H9 (cell line): ENCODE measurements around the gene ANTKMT. TPM values are rescaled to one million over a fixed set of nuclear protein-coding genes. Genes with fewer than 3 reads are reported as not detected.
A peak's percentile ranks its signal among the peaks of the same experiment; 100 is the strongest.

Experiments used
- DNase-seq: peaks from one replicate; pipeline ENCODE4 v3.0.0-alpha.2; 2017
- H2AFZ ChIP-seq: one replicate; pipeline ENCODE4 v1.6.1; 2013; ENCODE audit warnings: mild to moderate bottlenecking, low read length, control low read depth, moderate library complexity
- H2AK5ac ChIP-seq: 2 replicates; pipeline ENCODE4 v1.6.1; 2013; ENCODE audit warnings: low read length, control low read depth, mixed read lengths; ENCODE audit not compliant: insufficient read length
- H2BK120ac ChIP-seq: one replicate; pipeline ENCODE4 v1.6.1; 2013; ENCODE audit warnings: low read depth, mild to moderate bottlenecking, low read length, control low read depth, inconsistent platforms; ENCODE audit not compliant: poor library complexity, severe bottlenecking
- H2BK12ac ChIP-seq: 2 replicates; pipeline ENCODE4 v1.6.1; 2013; ENCODE audit warnings: low read length, control low read depth, mixed read lengths, low read depth; ENCODE audit not compliant: insufficient read length
- H2BK15ac ChIP-seq: 2 replicates; pipeline ENCODE4 v1.6.1; 2013; ENCODE audit warnings: low read depth, low read length, control low read depth
- H2BK20ac ChIP-seq: one replicate; pipeline ENCODE4 v1.6.1; 2013; ENCODE audit warnings: low read depth, mild to moderate bottlenecking, low read length, control low read depth, inconsistent platforms; ENCODE audit not compliant: poor library complexity, severe bottlenecking
- H2BK5ac ChIP-seq: 2 replicates; pipeline ENCODE4 v1.6.1; 2013; ENCODE audit warnings: low read length, control low read depth, mixed read lengths; ENCODE audit not compliant: insufficient read length
- H3K14ac ChIP-seq: 2 replicates; pipeline ENCODE4 v1.6.1; 2013; ENCODE audit warnings: low read length, control low read depth; ENCODE audit not compliant: insufficient read depth
- H3K18ac ChIP-seq: 2 replicates; pipeline ENCODE4 v1.6.1; 2013; ENCODE audit warnings: low read depth, mild to moderate bottlenecking, mixed read lengths, low read length, control low read depth; ENCODE audit not compliant: insufficient read length
- H3K23ac ChIP-seq: 2 replicates; pipeline ENCODE4 v1.6.1; 2013; ENCODE audit warnings: low read length, control low read depth, mixed read lengths, low read depth; ENCODE audit not compliant: insufficient read length
- H3K23me2 ChIP-seq: 2 replicates; pipeline ENCODE4 v1.6.1; 2013; ENCODE audit warnings: low read depth, mild to moderate bottlenecking, mixed read lengths, low read length, control low read depth; ENCODE audit not compliant: insufficient read length, poor library complexity, severe bottlenecking
- H3K27ac ChIP-seq: 2 replicates; pipeline ENCODE4 v1.5.1; 2013; ENCODE audit warnings: low read length, control low read depth, mixed read lengths, low read depth; ENCODE audit not compliant: insufficient read length
- H3K27me3 ChIP-seq: 2 replicates; pipeline ENCODE4 v1.6.1; 2013; ENCODE audit warnings: low read length, control low read depth, inconsistent platforms; ENCODE audit not compliant: insufficient read depth
- H3K4ac ChIP-seq: 2 replicates; pipeline ENCODE4 v1.6.1; 2013; ENCODE audit warnings: low read depth, mild to moderate bottlenecking, control low read depth, inconsistent platforms, low read length, moderate library complexity
- H3K4me1 ChIP-seq: 2 replicates; pipeline ENCODE4 v1.6.1; 2013; ENCODE audit warnings: low read length, control low read depth, inconsistent platforms; ENCODE audit not compliant: insufficient read depth
- H3K4me2 ChIP-seq: 2 replicates; pipeline ENCODE4 v1.6.1; 2013; ENCODE audit warnings: low read length, control low read depth, mixed read lengths; ENCODE audit not compliant: insufficient read length, insufficient read depth
- H3K56ac ChIP-seq: 2 replicates; pipeline ENCODE4 v1.6.1; 2013; ENCODE audit warnings: low read depth, mild to moderate bottlenecking, mixed read lengths, low read length, control low read depth; ENCODE audit not compliant: insufficient read length
- H3K79me1 ChIP-seq: 2 replicates; pipeline ENCODE4 v1.6.1; 2013; ENCODE audit warnings: low read depth, mild to moderate bottlenecking, moderate library complexity, low read length, control low read depth, inconsistent platforms; ENCODE audit not compliant: insufficient read depth, poor library complexity, severe bottlenecking
- H3K79me2 ChIP-seq: 2 replicates; pipeline ENCODE4 v1.6.1; 2013; ENCODE audit warnings: low read length, control low read depth, inconsistent platforms; ENCODE audit not compliant: insufficient read depth
- H3K9ac ChIP-seq: 2 replicates; pipeline ENCODE4 v1.6.1; 2013; ENCODE audit warnings: low read length, control low read depth, mixed read lengths; ENCODE audit not compliant: insufficient read length; ENCODE audit errors: extremely low read depth
- H3K9me3 ChIP-seq: one replicate; pipeline ENCODE4 v1.6.1; 2013; ENCODE audit warnings: low read depth, low read length, inconsistent platforms; ENCODE audit not compliant: control insufficient read depth
- H3T11ph ChIP-seq: one replicate; pipeline ENCODE4 v1.6.1; 2013; ENCODE audit warnings: mild to moderate bottlenecking, low read length, control low read depth, inconsistent platforms
- H4K20me1 ChIP-seq: one replicate; pipeline ENCODE4 v1.6.1; 2013; ENCODE audit not compliant: control insufficient read depth, insufficient read length, insufficient read depth
- H4K5ac ChIP-seq: 2 replicates; pipeline ENCODE4 v1.6.1; 2013; ENCODE audit warnings: low read depth, mild to moderate bottlenecking, mixed read lengths, low read length, control low read depth; ENCODE audit not compliant: insufficient read length
- H4K8ac ChIP-seq: replicated peaks from 2 replicates; pipeline ENCODE4 v1.6.1; 2013; ENCODE audit warnings: low read length, control low read depth, mixed read lengths, low read depth; ENCODE audit not compliant: insufficient read length
- H4K91ac ChIP-seq: 2 replicates; pipeline ENCODE4 v1.6.1; 2013; ENCODE audit warnings: low read depth, mild to moderate bottlenecking, moderate library complexity, mixed read lengths, low read length, control low read depth; ENCODE audit not compliant: insufficient read length
- H3K27ac Mint-ChIP-seq, 3 experiments: 2 replicates in 2 of 3; 3 replicates in 1 of 3; pipeline ENCODE4 v1.8.0; 2020 to 2021; ENCODE audit warnings: mixed read lengths in 3 of 3, mild to moderate bottlenecking in 1 of 3, moderate library complexity in 1 of 3
- H3K27me3 Mint-ChIP-seq: 2 replicates; pipeline ENCODE4 v1.8.0; 2021; ENCODE audit warnings: low read depth, mild to moderate bottlenecking, moderate library complexity, mixed read lengths
- H3K36me3 Mint-ChIP-seq, 3 experiments: 2 replicates in 2 of 3; 3 replicates in 1 of 3; pipeline ENCODE4 v1.8.0; 2020 to 2021; ENCODE audit warnings: low read depth in 3 of 3, mixed read lengths in 3 of 3; ENCODE audit not compliant: insufficient read depth in 1 of 3
- H3K4me1 Mint-ChIP-seq, 2 experiments: 2 replicates each; pipeline ENCODE4 v1.8.0; 2020; ENCODE audit warnings: mixed read lengths in 2 of 2
- H3K4me3 Mint-ChIP-seq, 2 experiments: 2 replicates in 1 of 2; 3 replicates in 1 of 2; pipeline ENCODE4 v1.8.0; 2020 to 2021; ENCODE audit warnings: mild to moderate bottlenecking in 2 of 2, mixed read lengths in 2 of 2, moderate library complexity in 1 of 2
- H3K9me3 Mint-ChIP-seq, 2 experiments: 2 replicates in 1 of 2; 3 replicates in 1 of 2; pipeline ENCODE4 v1.8.0; 2020; ENCODE audit warnings: mild to moderate bottlenecking in 2 of 2, mixed read lengths in 2 of 2, moderate library complexity in 1 of 2
- CTCF ChIP-seq: fragments of 200-600 bp; sonication (generic); conservative IDR thresholded peaks from 3 replicates; pipeline ENCODE4 v1.8.0; 2021; ENCODE audit warnings: antibody characterized with exemption, mild to moderate bottlenecking
- WGBS: extraction: QIAGEN DNeasy Blood & Tissue Kit; methylation state at CpG from one replicate; pipeline ENCODE4 v1.1.7; 2013; ENCODE audit warnings: missing lambda C conversion rate, low lambda C conversion rate, mixed read lengths; ENCODE audit not compliant: insufficient read length; ENCODE audit errors: extremely low coverage; 5-methylcytosine and 5-hydroxymethylcytosine counted together
- total RNA-seq: library from RNA; stranded (reverse); gene quantifications from 2 replicates; pipeline ENCODE4 v1.2.1, GENCODE V29; 2021

Gene ANTKMT
- total RNA-seq, 1 experiment from 2014 or later = 31.5 TPM

GRCh38 chr16:702341-702740 is 18.6 kb upstream of the ANTKMT start:
- Histone ChIP-seq H3K27me3 (peaks cover 49% of the 10 kb centered on the region), H3K56ac (no peak overlapping the region), H3T11ph (no peak overlapping the region), H3K18ac (no peak overlapping the region), H2BK120ac (no peak overlapping the region), H4K5ac (no peak overlapping the region), H2AFZ (no peak overlapping the region), H3K79me1 (no peaks in the 10 kb centered on the region), H3K23ac (no peak overlapping the region), H3K4me2 (no peak overlapping the region), H2AK5ac (no peak overlapping the region), H4K91ac (no peak overlapping the region), H3K9me3 (no peaks in the 10 kb centered on the region), H3K14ac (no peak overlapping the region), H4K8ac (no peak overlapping the region), H3K4me1 (no peaks in the 10 kb centered on the region), H4K20me1 (no peaks in the 10 kb centered on the region), H2BK20ac (no peak overlapping the region), H2BK5ac (no peak overlapping the region), H3K4ac (no peak overlapping the region), H3K27ac (no peak overlapping the region), H2BK15ac (no peak overlapping the region), H3K79me2 (no peaks in the 10 kb centered on the region), H2BK12ac (no peak overlapping the region), H3K9ac (no peak overlapping the region), H3K23me2 (peaks cover 4% of the 10 kb centered on the region)
- peaks cover 0 to 3% (median 0%) of the 10 kb centered on the region in 3 experiments; a peak in 2 of 7 replicates for H3K36me3 Mint-ChIP-seq
- peaks cover 89% of the 10 kb centered on the region for H3K27me3 Mint-ChIP-seq
- TF ChIP-seq CTCF = no peak
- H3K27ac Mint-ChIP-seq = no peak overlapping the region
- peak overlapping the region in 1 of 2 experiments; percentile 41; a peak in 2 of 5 replicates for H3K4me3 Mint-ChIP-seq
- WGBS = no CpG with 5 or more reads among the region's 19 CpGs
- DNase-seq = no peak
- no peaks in the 10 kb centered on the region for H3K9me3 Mint-ChIP-seq
- peaks cover 0 to 7% of the 10 kb centered on the region in 2 experiments; a peak in 1 of 4 replicates for H3K4me1 Mint-ChIP-seq
